ENCODE results near the gene MAN1B1.

MAN1B1 gene

DNA sequence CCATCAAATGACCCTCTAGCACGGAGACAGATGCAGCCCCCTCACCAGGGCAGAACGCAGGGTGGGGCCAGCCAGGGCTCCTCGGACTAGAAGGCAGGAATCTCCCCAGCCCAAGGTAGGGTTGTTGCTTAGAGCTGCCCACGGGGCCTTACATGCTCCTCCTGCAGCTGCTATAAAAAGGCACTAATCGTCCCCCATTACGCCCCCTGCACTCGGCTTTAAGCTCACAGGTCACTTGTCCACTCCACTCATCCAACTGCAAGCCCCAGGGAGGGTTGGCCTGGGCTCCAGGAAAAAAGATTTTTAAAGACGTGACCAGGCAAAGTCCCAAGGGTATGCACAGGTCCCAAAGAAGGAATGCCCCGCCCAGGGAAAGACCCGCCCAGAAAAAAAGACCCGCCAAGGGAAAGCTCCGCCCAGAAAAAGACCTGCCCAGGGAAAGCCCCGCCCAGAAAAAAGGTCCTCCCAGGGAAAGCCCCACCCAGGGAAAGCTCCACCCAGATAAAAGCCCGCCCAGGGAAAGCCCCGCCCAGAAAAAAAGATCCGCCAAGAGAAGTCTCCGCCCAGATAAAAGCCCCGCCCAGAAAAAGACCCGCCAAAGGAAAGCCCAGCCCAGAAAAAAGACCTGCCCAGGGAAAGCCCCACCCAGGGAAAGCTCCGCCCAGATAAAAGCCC is 63.3 kb downstream of the MAN1B1 start:
- H3K4me3 ChIP-seq = no peak overlapping the region
- H3K27ac ChIP-seq = no peak overlapping the region
- TF ChIP-seq, protein P1, sequence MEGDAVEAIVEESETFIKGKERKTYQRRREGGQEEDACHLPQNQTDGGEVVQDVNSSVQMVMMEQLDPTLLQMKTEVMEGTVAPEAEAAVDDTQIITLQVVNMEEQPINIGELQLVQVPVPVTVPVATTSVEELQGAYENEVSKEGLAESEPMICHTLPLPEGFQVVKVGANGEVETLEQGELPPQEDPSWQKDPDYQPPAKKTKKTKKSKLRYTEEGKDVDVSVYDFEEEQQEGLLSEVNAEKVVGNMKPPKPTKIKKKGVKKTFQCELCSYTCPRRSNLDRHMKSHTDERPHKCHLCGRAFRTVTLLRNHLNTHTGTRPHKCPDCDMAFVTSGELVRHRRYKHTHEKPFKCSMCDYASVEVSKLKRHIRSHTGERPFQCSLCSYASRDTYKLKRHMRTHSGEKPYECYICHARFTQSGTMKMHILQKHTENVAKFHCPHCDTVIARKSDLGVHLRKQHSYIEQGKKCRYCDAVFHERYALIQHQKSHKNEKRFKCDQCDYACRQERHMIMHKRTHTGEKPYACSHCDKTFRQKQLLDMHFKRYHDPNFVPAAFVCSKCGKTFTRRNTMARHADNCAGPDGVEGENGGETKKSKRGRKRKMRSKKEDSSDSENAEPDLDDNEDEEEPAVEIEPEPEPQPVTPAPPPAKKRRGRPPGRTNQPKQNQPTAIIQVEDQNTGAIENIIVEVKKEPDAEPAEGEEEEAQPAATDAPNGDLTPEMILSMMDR (IDR thresholded peaks at IDR 0.05) = no peak
- no peak for DNase-seq (ENCODE audit: low spot score)

- no peak overlapping the region for H3K27ac ChIP-seq
- H3K4me3 ChIP-seq = no peak overlapping the region
- TF ChIP-seq, protein P1 (IDR thresholded peaks at IDR 0.05) = no peak
- DNase-seq (ENCODE audit: low spot score) = no peak
Observed at GRCh38 chr9:137150617-137151457, 64.1 kb downstream of the MAN1B1 start.

DNA sequence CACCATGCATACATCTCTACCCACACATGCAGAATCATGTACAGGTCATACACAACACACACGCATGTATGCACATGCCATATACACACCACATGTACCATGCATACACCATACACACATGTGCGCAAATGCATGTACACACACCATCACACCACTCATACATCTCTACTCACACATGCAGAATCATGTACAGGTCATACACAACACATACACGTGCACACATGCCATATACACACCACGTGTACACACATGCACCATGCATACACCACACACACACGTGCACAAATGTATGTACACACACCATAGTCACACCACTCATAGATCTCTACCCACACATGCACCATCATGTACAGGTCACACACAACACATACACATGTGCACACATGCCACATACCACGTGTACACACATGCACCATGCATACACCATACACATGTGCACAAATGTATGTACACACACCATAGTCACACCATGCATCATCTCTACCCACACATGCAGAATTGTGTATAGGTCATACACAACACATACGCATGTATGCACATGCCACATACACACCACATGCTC is 66.1 kb downstream of the MAN1B1 start:
- no peak for DNase-seq (ENCODE audit: low spot score)
- TF ChIP-seq, protein P1 (IDR thresholded peaks at IDR 0.05) = no peak
- Histone ChIP-seq H3K4me3 (no peak overlapping the region), H3K27ac (no peak overlapping the region)

GRCh38 chr9:137156567-137157375 is 70.0 kb downstream of the MAN1B1 start:
- no peak for DNase-seq (ENCODE audit: low spot score)
- TF ChIP-seq, protein P1 (IDR thresholded peaks at IDR 0.05) = no peak
- Histone ChIP-seq H3K27ac (no peak overlapping the region), H3K4me3 (peak overlapping the region; percentile 59)

DNA sequence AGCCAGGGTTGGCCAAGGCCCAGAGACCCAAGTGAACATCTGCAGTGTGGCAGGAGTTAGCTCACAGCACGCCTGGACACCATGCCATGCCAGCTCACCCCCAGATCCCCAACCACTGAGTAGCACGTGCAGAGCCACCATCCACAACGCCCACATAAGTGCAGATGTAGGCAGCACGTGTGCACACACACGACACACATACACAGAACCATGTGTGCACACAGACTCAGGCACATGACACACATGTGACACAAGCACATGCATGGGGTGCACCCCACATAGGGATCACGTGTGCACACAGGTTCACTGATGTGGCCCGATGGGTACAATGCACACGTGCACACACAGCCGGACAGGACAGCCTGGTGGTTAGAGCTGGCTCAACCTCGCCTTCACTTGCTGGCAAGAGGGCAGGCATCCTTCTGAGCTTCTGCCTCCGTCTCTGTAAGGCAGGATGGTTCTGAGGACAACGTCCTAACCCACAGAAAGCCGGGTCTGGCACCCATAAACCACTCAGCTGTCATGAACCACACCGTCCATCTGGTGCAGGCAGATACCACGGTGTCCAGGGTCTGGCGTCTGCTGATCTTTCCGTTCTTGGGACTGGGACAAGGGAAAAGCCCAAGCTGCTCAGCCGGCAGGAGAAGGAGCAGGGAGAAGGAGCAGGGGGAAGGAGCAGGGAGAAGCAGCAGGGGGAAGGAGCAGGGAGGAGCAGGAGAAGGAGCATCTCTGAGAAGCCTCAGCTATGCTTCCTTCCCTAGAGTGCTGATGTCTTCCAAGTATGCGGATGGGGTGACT is 71.0 kb downstream of the MAN1B1 start:
- Histone ChIP-seq H3K27ac (no peak overlapping the region), H3K4me3 (no peak overlapping the region)
- TF ChIP-seq, protein P1 (IDR thresholded peaks at IDR 0.05) = no peak
- no peak for DNase-seq (ENCODE audit: low spot score)

DNA sequence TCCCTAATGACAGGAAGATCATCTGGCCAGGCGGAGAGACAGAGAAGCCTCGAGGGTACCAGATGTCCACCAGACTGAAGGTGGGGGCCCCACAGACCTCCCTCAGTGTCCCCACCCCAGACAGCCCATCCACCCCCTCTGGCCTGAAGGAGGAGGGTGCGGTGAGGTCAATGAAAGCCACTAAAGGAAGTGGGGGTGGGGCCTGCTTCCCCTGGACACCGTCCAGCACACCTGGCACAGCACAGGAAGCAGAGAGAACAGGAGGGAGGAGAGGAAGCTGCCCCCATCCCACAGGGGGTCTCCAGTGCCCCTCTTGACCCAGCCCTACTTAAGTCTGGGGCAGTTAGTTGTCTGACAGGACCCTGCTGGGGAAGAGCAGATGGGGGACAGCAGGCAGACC is 71.8 kb downstream of the MAN1B1 start:
- no peak overlapping the region for H3K27ac ChIP-seq
- TF ChIP-seq, protein P1 (IDR thresholded peaks at IDR 0.05) = no peak
- H3K4me3 ChIP-seq = no peak overlapping the region
- DNase-seq (ENCODE audit: low spot score) = no peak
